WTC11 (cell line): ENCODE measurements around the gene RFC2. TPM values are rescaled to one million over a fixed set of nuclear protein-coding genes. Genes with fewer than 3 reads are reported as not detected.

ENCODE experiments used
- ATAC-seq: fragments of 200-7000 bp; cut with Tn5 transposase; 2 replicates; pipeline ENCODE4 v1.10.0; 2021; ENCODE audit warnings: mild to moderate bottlenecking, moderate library complexity
- CTCF ChIA-PET: fragments of 300-600 bp; sonication (Branson Sonifier 250); formaldehyde crosslinking; loops from one replicate; lab custom pipeline; 2021; ENCODE audit warnings: antibody characterized with exemption; lab: Charles Lee
- POLR2A ChIA-PET: fragments of 350-600 bp; sonication (Branson Sonifier 250); formaldehyde crosslinking; loops from one replicate; lab custom pipeline; 2021; ENCODE audit warnings: antibody characterized with exemption; lab: Charles Lee
- DNase-seq: peaks from one replicate; pipeline ENCODE4 v3.0.0; 2021; ENCODE audit warnings: low spot score
- H3K27ac Mint-ChIP-seq: 2 replicates; pipeline ENCODE4 v1.8.0; 2021; ENCODE audit warnings: mixed read lengths
- H3K27me3 Mint-ChIP-seq: 2 replicates; pipeline ENCODE4 v1.8.0; 2021; ENCODE audit warnings: low read depth, mild to moderate bottlenecking, moderate library complexity, mixed read lengths
- H3K36me3 Mint-ChIP-seq: 2 replicates; pipeline ENCODE4 v1.8.0; 2021; ENCODE audit warnings: mixed read lengths
- H3K4me1 Mint-ChIP-seq: 2 replicates; pipeline ENCODE4 v1.8.0; 2022; ENCODE audit warnings: mixed read lengths
- H3K4me3 Mint-ChIP-seq: 2 replicates; pipeline ENCODE4 v1.8.0; 2021; ENCODE audit warnings: mild to moderate bottlenecking, moderate library complexity, mixed read lengths
- H3K9me3 Mint-ChIP-seq: 2 replicates; pipeline ENCODE4 v1.8.0; 2021; ENCODE audit warnings: mixed read lengths
- ATF1 ChIP-seq: sonication (generic); formaldehyde crosslinking; IDR thresholded peaks from 2 replicates; pipeline ENCODE4 v1.8.1; 2023; ENCODE audit warnings: mild to moderate bottlenecking, moderate library complexity, missing genetic modification reagents
- CREB1 ChIP-seq: sonication (generic); formaldehyde crosslinking; IDR thresholded peaks from 2 replicates; pipeline ENCODE4 v1.8.0; 2023; ENCODE audit warnings: mild to moderate bottlenecking, missing genetic modification reagents
- FOXJ3 ChIP-seq: sonication (generic); formaldehyde crosslinking; IDR thresholded peaks from 2 replicates; pipeline ENCODE4 v1.9.0; 2021; ENCODE audit warnings: missing genetic modification reagents, mild to moderate bottlenecking, borderline replicate concordance
- GRHL2 ChIP-seq: fragments of 250-450 bp; sonication (Bioruptor Pico); IDR thresholded peaks from 2 replicates; pipeline ENCODE4 v1.8.0; 2022; ENCODE audit warnings: mild to moderate bottlenecking, moderate library complexity; ENCODE audit not compliant: insufficient replicate concordance, severe bottlenecking
- HMGA2 ChIP-seq: fragments of 250-450 bp; sonication (Bioruptor Pico); IDR thresholded peaks from 2 replicates; pipeline ENCODE4 v1.4.0; 2021; ENCODE audit warnings: mild to moderate bottlenecking, moderate library complexity
- NFE2L1 ChIP-seq: sonication (generic); formaldehyde crosslinking; IDR thresholded peaks from 2 replicates; pipeline ENCODE4 v1.8.1; 2023; ENCODE audit warnings: missing genetic modification reagents
- OVOL2 ChIP-seq: fragments of 250-450 bp; sonication (Bioruptor Pico); IDR thresholded peaks from 2 replicates; pipeline ENCODE4 v1.9.0; 2021; ENCODE audit warnings: mild to moderate bottlenecking, borderline replicate concordance
- SP1 ChIP-seq: sonication (generic); formaldehyde crosslinking; conservative IDR thresholded peaks from 2 replicates; pipeline ENCODE4 v1.8.1; 2022; ENCODE audit warnings: missing genetic modification reagents
- TCF7 ChIP-seq: sonication (generic); formaldehyde crosslinking; IDR thresholded peaks from 2 replicates; pipeline ENCODE4 v1.8.0; 2022; ENCODE audit warnings: mild to moderate bottlenecking, low read depth, missing genetic modification reagents, moderate library complexity
- ZNF121 ChIP-seq: sonication (generic); formaldehyde crosslinking; IDR thresholded peaks from 2 replicates; pipeline ENCODE4 v1.8.0; 2023; ENCODE audit warnings: missing genetic modification reagents
- ZNF138 ChIP-seq: sonication (generic); formaldehyde crosslinking; conservative IDR thresholded peaks from 2 replicates; pipeline ENCODE4 v1.8.1; 2022; ENCODE audit warnings: mild to moderate bottlenecking, moderate library complexity, missing genetic modification reagents
- ZNF219 ChIP-seq: sonication (generic); formaldehyde crosslinking; IDR thresholded peaks from 2 replicates; pipeline ENCODE4 v1.8.0; 2023; ENCODE audit warnings: missing genetic modification reagents, mild to moderate bottlenecking, borderline replicate concordance
- ZNF317 ChIP-seq: sonication (generic); formaldehyde crosslinking; IDR thresholded peaks from 2 replicates; pipeline ENCODE4 v1.8.1; 2023; ENCODE audit warnings: low read depth, mild to moderate bottlenecking, moderate library complexity, missing genetic modification reagents, borderline replicate concordance
- total RNA-seq: library from RNA; stranded (reverse); gene quantifications from 3 replicates; pipeline ENCODE4 v1.2.3, GENCODE V29; 2021
- TF ChIP-seq, protein P1 (sequence below): sonication (generic); formaldehyde crosslinking; IDR thresholded peaks from 2 replicates; pipeline ENCODE4 v1.8.0; 2022; ENCODE audit warnings: mild to moderate bottlenecking, missing genetic modification reagents
- TF ChIP-seq, protein P2 (sequence below): sonication (generic); formaldehyde crosslinking; IDR thresholded peaks from 2 replicates; pipeline ENCODE4 v1.8.1; 2023; ENCODE audit warnings: mild to moderate bottlenecking, missing genetic modification reagents, moderate library complexity
- TF ChIP-seq, protein P3 (sequence below): sonication (generic); formaldehyde crosslinking; IDR thresholded peaks from 2 replicates; pipeline ENCODE4 v1.8.0; 2022; ENCODE audit warnings: mild to moderate bottlenecking, missing genetic modification reagents
- TF ChIP-seq, protein P4 (sequence below): sonication (generic); formaldehyde crosslinking; IDR thresholded peaks from 2 replicates; pipeline ENCODE4 v1.8.1; 2022; ENCODE audit warnings: mild to moderate bottlenecking, missing genetic modification reagents, moderate library complexity, borderline replicate concordance
- TF ChIP-seq, protein P5 (sequence below): sonication (generic); formaldehyde crosslinking; IDR thresholded peaks from 2 replicates; pipeline ENCODE4 v1.8.0; 2022; ENCODE audit warnings: missing genetic modification reagents
- TF ChIP-seq, protein P6 (sequence below): fragments of 250-450 bp; sonication (Bioruptor Pico); IDR thresholded peaks from 2 replicates; pipeline ENCODE4 v1.9.0; 2021; ENCODE audit warnings: mild to moderate bottlenecking

RFC2 gene
- total RNA-seq, 1 experiment from 2014 or later, result 80.7 TPM

DNA sequence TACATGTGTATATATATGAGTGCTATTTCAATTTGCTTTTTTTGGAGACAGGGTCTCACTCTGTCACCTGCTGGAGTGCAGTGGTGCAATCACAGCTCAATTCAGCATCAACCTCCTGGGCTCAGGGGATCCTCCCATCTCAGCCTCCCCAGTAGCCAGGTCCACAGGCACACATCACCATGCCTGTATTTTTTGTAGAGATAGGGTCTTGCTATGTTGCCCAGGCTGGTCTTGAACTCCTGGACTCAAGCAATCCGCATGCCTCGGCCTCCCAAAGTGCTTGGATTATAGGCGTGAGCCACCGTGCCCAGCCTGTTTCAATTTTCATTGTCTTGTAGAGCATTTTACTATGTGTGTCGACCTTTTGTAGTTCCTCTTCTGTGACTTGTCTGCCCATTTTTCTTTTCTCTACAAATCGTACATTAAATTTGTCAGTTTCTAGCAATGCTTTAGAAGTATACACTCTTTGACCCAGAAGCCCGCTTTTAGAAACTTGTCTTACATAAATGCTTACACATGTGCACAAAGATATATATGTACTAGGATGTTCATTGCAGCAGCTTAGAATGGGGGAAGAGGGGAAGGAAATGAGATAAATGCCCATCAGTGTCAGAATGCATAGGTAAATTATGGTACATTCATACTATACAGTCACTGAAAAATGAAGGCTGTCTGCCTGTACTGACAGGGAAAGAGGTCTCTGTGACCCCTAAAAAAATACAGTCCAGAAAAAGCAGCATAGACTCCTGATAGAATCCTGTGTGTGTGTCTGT is 12.2 kb upstream of the RFC2 start:
- TF ChIP-seq ZNF121 (CRISPR knock-in tag), result peak; percentile 74; the same call in 1 of the 2 replicates
- TF ChIP-seq CREB1 (CRISPR knock-in tag), result no peak
- no peaks in the 10 kb centered on the region for H3K9me3 Mint-ChIP-seq
- no peaks in the 10 kb centered on the region for H3K27me3 Mint-ChIP-seq
- H3K27ac Mint-ChIP-seq, result 0 out of 2 replicates have a peak overlapping the region, but pooled peaks have one; percentile 7
- ChIA-PET CTCF (interaction anchor here (1.4 kb wide), 1 partner anchor 135 kb away, joined by 4 read pairs; no protein-coding TSS in a partner anchor), POLR2A (no interaction called here)
- H3K4me1 Mint-ChIP-seq, result peaks cover 12% of the 10 kb centered on the region
- DNase-seq, result no peak
- H3K4me3 Mint-ChIP-seq, result no peak overlapping the region
- H3K36me3 Mint-ChIP-seq, result no peaks in the 10 kb centered on the region
- ATAC-seq, result no peak

DNA sequence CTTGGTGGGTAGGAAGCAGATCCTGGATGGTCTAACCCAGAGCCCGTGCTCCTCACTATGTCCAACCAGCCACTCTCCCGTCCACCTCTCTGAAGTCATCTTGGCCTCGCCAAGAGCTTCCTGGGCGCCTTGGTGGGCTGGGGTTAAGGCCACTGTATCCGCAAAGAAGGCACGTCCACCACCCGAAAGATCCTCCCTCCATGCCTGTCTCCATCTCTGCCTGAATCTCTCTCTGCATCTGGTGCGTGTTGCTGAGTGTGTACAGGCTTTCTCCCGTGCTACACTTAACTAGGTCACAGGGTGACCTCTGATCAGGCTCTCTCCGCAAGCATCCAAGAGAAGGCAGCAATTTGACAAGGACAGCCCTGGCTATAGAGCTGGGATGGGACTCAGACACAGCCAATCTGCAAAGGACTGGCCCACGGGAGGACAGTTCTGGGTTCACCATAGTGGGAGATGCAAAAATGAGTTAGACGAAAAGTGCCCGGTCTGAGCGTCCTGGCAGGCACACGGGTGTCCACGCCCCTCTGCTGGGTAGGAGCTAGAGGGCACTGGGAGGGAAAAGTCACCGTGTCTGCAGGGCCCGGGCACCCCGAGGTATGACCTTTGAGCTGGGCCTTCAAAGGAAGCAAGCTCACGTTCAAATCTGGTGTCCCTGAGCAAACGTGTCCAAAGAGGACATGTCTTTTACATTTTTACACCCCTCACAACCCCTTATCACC is 9.4 kb upstream of the RFC2 start:
- H3K4me1 Mint-ChIP-seq, result peaks cover 6% of the 10 kb centered on the region
- no peaks in the 10 kb centered on the region for H3K9me3 Mint-ChIP-seq
- TF ChIP-seq OVOL2 (CRISPR knock-in tag) (no peak), ZNF138 (CRISPR knock-in tag) (no peak)
- no peaks in the 10 kb centered on the region for H3K27me3 Mint-ChIP-seq
- no peak overlapping the region for H3K27ac Mint-ChIP-seq
- ChIA-PET POLR2A (interaction anchor here (0.5 to 0.7 kb wide), 2 partner anchors 71 to 108 kb away, joined by 3 read pairs; no protein-coding TSS in a partner anchor), CTCF (interaction anchor here (0.9 to 1.6 kb wide), 5 partner anchors 9 to 142 kb away, joined by 4 to 5 read pairs (median 4); partner anchors contain the start of gene RFC2)
- no peak overlapping the region for H3K4me3 Mint-ChIP-seq
- H3K36me3 Mint-ChIP-seq, result no peaks in the 10 kb centered on the region
- ATAC-seq (no peak), DNase-seq (no peak)

DNA sequence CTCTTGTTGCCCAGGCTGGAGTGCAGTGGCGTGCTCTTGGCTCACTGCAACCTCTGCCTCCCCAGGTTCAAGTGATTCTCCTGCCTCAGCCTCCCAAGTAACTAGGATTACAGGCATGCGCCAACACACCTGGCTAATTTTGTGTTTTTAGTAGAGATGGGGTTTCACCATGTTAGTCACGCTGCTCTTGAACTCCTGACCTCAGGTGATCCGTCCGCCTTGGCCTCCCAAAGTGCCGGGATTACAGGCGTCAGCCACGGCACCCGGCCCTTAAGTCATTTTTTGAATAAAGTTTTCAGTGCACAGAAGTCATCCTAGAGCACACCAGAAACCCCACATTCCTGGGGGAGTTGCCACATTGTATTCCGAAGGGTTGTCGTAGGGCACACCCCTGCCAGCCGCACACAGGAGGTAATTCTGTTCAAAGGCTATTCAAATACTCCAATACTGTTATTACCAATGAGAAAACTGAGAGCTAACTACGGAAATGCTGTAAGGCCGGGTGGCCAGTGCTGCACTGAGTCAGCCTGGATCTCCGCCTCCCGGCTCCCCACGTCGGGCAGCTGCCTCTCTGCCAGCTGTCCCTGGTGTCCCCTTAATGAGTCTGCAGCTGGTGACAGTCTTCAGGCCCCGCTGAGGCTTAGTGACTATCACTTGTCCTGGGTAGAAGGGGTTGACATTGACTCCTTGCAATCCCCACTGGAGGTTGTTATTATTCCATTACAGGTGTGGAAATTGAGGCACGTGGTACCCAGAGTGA is 8.6 kb upstream of the RFC2 start:
- H3K36me3 Mint-ChIP-seq, result no peaks in the 10 kb centered on the region
- H3K27ac Mint-ChIP-seq, result peak overlapping the region; percentile 57; the same call in 1 of the 2 replicates
- H3K4me1 Mint-ChIP-seq, result no peaks in the 10 kb centered on the region; the same call in 1 of the 2 replicates
- H3K9me3 Mint-ChIP-seq, result no peaks in the 10 kb centered on the region
- DNase-seq (no peak), ATAC-seq (no peak)
- ChIA-PET POLR2A (no interaction called here), CTCF (interaction anchor here (1.2 to 1.5 kb wide), 2 partner anchors 13 to 138 kb away, joined by 4 read pairs; no protein-coding TSS in a partner anchor)
- H3K27me3 Mint-ChIP-seq, result no peaks in the 10 kb centered on the region
- no peak overlapping the region for H3K4me3 Mint-ChIP-seq
- TF ChIP-seq SP1 (no peak), NFE2L1 (CRISPR knock-in tag) (no peak), GRHL2 (CRISPR knock-in tag) (no peak), FOXJ3 (CRISPR knock-in tag) (no peak), ATF1 (CRISPR knock-in tag) (no peak), HMGA2 (CRISPR knock-in tag) (no peak), TCF7 (CRISPR knock-in tag) (no peak), ZNF317 (CRISPR knock-in tag) (no peak), ZNF219 (CRISPR knock-in tag) (no peak)
- TF ChIP-seq, protein P1, sequence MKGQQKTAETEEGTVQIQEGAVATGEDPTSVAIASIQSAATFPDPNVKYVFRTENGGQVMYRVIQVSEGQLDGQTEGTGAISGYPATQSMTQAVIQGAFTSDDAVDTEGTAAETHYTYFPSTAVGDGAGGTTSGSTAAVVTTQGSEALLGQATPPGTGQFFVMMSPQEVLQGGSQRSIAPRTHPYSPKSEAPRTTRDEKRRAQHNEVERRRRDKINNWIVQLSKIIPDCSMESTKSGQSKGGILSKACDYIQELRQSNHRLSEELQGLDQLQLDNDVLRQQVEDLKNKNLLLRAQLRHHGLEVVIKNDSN (CRISPR knock-in tag), result no peak
- TF ChIP-seq, protein P2, sequence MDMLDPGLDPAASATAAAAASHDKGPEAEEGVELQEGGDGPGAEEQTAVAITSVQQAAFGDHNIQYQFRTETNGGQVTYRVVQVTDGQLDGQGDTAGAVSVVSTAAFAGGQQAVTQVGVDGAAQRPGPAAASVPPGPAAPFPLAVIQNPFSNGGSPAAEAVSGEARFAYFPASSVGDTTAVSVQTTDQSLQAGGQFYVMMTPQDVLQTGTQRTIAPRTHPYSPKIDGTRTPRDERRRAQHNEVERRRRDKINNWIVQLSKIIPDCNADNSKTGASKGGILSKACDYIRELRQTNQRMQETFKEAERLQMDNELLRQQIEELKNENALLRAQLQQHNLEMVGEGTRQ (CRISPR knock-in tag), result no peak
- TF ChIP-seq, protein P3, sequence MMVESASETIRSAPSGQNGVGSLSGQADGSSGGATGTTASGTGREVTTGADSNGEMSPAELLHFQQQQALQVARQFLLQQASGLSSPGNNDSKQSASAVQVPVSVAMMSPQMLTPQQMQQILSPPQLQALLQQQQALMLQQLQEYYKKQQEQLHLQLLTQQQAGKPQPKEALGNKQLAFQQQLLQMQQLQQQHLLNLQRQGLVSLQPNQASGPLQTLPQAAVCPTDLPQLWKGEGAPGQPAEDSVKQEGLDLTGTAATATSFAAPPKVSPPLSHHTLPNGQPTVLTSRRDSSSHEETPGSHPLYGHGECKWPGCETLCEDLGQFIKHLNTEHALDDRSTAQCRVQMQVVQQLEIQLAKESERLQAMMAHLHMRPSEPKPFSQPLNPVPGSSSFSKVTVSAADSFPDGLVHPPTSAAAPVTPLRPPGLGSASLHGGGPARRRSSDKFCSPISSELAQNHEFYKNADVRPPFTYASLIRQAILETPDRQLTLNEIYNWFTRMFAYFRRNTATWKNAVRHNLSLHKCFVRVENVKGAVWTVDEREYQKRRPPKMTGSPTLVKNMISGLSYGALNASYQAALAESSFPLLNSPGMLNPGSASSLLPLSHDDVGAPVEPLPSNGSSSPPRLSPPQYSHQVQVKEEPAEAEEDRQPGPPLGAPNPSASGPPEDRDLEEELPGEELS, result no peak
- TF ChIP-seq, protein P4, sequence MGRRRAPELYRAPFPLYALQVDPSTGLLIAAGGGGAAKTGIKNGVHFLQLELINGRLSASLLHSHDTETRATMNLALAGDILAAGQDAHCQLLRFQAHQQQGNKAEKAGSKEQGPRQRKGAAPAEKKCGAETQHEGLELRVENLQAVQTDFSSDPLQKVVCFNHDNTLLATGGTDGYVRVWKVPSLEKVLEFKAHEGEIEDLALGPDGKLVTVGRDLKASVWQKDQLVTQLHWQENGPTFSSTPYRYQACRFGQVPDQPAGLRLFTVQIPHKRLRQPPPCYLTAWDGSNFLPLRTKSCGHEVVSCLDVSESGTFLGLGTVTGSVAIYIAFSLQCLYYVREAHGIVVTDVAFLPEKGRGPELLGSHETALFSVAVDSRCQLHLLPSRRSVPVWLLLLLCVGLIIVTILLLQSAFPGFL (CRISPR knock-in tag), result no peak
- TF ChIP-seq, protein P5, sequence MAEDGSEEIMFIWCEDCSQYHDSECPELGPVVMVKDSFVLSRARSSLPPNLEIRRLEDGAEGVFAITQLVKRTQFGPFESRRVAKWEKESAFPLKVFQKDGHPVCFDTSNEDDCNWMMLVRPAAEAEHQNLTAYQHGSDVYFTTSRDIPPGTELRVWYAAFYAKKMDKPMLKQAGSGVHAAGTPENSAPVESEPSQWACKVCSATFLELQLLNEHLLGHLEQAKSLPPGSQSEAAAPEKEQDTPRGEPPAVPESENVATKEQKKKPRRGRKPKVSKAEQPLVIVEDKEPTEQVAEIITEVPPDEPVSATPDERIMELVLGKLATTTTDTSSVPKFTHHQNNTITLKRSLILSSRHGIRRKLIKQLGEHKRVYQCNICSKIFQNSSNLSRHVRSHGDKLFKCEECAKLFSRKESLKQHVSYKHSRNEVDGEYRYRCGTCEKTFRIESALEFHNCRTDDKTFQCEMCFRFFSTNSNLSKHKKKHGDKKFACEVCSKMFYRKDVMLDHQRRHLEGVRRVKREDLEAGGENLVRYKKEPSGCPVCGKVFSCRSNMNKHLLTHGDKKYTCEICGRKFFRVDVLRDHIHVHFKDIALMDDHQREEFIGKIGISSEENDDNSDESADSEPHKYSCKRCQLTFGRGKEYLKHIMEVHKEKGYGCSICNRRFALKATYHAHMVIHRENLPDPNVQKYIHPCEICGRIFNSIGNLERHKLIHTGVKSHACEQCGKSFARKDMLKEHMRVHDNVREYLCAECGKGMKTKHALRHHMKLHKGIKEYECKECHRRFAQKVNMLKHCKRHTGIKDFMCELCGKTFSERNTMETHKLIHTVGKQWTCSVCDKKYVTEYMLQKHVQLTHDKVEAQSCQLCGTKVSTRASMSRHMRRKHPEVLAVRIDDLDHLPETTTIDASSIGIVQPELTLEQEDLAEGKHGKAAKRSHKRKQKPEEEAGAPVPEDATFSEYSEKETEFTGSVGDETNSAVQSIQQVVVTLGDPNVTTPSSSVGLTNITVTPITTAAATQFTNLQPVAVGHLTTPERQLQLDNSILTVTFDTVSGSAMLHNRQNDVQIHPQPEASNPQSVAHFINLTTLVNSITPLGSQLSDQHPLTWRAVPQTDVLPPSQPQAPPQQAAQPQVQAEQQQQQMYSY (CRISPR knock-in tag), result no peak
- TF ChIP-seq, protein P6, sequence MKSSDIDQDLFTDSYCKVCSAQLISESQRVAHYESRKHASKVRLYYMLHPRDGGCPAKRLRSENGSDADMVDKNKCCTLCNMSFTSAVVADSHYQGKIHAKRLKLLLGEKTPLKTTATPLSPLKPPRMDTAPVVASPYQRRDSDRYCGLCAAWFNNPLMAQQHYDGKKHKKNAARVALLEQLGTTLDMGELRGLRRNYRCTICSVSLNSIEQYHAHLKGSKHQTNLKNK, result no peak
